WTC11 (cell line): ENCODE results near the gene GALE. TPM values are rescaled to one million over a fixed set of nuclear protein-coding genes. Genes with fewer than 3 reads are reported as not detected.

Source experiments
- ATAC-seq: fragments of 200-7000 bp; cut with Tn5 transposase; 2 replicates; pipeline ENCODE4 v1.10.0; 2021; ENCODE audit warnings: mild to moderate bottlenecking, moderate library complexity
- CTCF ChIA-PET: fragments of 300-600 bp; sonication (Branson Sonifier 250); formaldehyde crosslinking; loops from one replicate; lab custom pipeline; 2021; ENCODE audit warnings: antibody characterized with exemption; lab: Charles Lee
- POLR2A ChIA-PET: fragments of 350-600 bp; sonication (Branson Sonifier 250); formaldehyde crosslinking; loops from one replicate; lab custom pipeline; 2021; ENCODE audit warnings: antibody characterized with exemption; lab: Charles Lee
- DNase-seq: peaks from one replicate; pipeline ENCODE4 v3.0.0; 2021; ENCODE audit warnings: low spot score
- H3K27ac Mint-ChIP-seq: 2 replicates; pipeline ENCODE4 v1.8.0; 2021; ENCODE audit warnings: mixed read lengths
- H3K27me3 Mint-ChIP-seq: 2 replicates; pipeline ENCODE4 v1.8.0; 2021; ENCODE audit warnings: low read depth, mild to moderate bottlenecking, moderate library complexity, mixed read lengths
- H3K36me3 Mint-ChIP-seq: 2 replicates; pipeline ENCODE4 v1.8.0; 2021; ENCODE audit warnings: mixed read lengths
- H3K4me1 Mint-ChIP-seq: 2 replicates; pipeline ENCODE4 v1.8.0; 2022; ENCODE audit warnings: mixed read lengths
- H3K4me3 Mint-ChIP-seq: 2 replicates; pipeline ENCODE4 v1.8.0; 2021; ENCODE audit warnings: mild to moderate bottlenecking, moderate library complexity, mixed read lengths
- H3K9me3 Mint-ChIP-seq: 2 replicates; pipeline ENCODE4 v1.8.0; 2021; ENCODE audit warnings: mixed read lengths
- E2F1 ChIP-seq: sonication (generic); formaldehyde crosslinking; IDR thresholded peaks from 2 replicates; pipeline ENCODE4 v1.8.0; 2022; ENCODE audit warnings: mild to moderate bottlenecking, missing genetic modification reagents
- EMX1 ChIP-seq: fragments of 250-450 bp; sonication (Bioruptor Pico); IDR thresholded peaks from 2 replicates; pipeline ENCODE4 v1.8.0; 2021; ENCODE audit warnings: mild to moderate bottlenecking
- GABPB1 ChIP-seq: sonication (generic); formaldehyde crosslinking; IDR thresholded peaks from 2 replicates; pipeline ENCODE4 v1.8.1; 2023; ENCODE audit warnings: mild to moderate bottlenecking, missing genetic modification reagents
- GRHL2 ChIP-seq: fragments of 250-450 bp; sonication (Bioruptor Pico); IDR thresholded peaks from 2 replicates; pipeline ENCODE4 v1.8.0; 2022; ENCODE audit warnings: mild to moderate bottlenecking, moderate library complexity; ENCODE audit not compliant: insufficient replicate concordance, severe bottlenecking
- HMGXB4 ChIP-seq: sonication (generic); formaldehyde crosslinking; IDR thresholded peaks from 2 replicates; pipeline ENCODE4 v1.8.1; 2023; ENCODE audit warnings: mild to moderate bottlenecking, moderate library complexity, missing genetic modification reagents
- KAT7 ChIP-seq: sonication (generic); formaldehyde crosslinking; IDR thresholded peaks from 2 replicates; pipeline ENCODE4 v1.8.1; 2023; ENCODE audit warnings: missing genetic modification reagents, mild to moderate bottlenecking, borderline replicate concordance
- MLX ChIP-seq: sonication (generic); formaldehyde crosslinking; IDR thresholded peaks from 2 replicates; pipeline ENCODE4 v1.8.1; 2023; ENCODE audit warnings: mild to moderate bottlenecking, missing genetic modification reagents, moderate library complexity
- MYBL2 ChIP-seq: sonication (generic); formaldehyde crosslinking; IDR thresholded peaks from 2 replicates; pipeline ENCODE4 v1.8.1; 2023; ENCODE audit warnings: mild to moderate bottlenecking, moderate library complexity, missing genetic modification reagents
- SMAD3 ChIP-seq: sonication (generic); formaldehyde crosslinking; IDR thresholded peaks from 2 replicates; pipeline ENCODE4 v1.8.0; 2022; ENCODE audit warnings: missing genetic modification reagents, mild to moderate bottlenecking, borderline replicate concordance
- SMAD4 ChIP-seq: sonication (generic); formaldehyde crosslinking; IDR thresholded peaks from 2 replicates; pipeline ENCODE4 v1.8.0; 2022; ENCODE audit warnings: mild to moderate bottlenecking, missing genetic modification reagents
- SP1 ChIP-seq: sonication (generic); formaldehyde crosslinking; conservative IDR thresholded peaks from 2 replicates; pipeline ENCODE4 v1.8.1; 2022; ENCODE audit warnings: missing genetic modification reagents
- TCF7 ChIP-seq: sonication (generic); formaldehyde crosslinking; IDR thresholded peaks from 2 replicates; pipeline ENCODE4 v1.8.0; 2022; ENCODE audit warnings: mild to moderate bottlenecking, low read depth, missing genetic modification reagents, moderate library complexity
- ZNF317 ChIP-seq: sonication (generic); formaldehyde crosslinking; IDR thresholded peaks from 2 replicates; pipeline ENCODE4 v1.8.1; 2023; ENCODE audit warnings: low read depth, mild to moderate bottlenecking, moderate library complexity, missing genetic modification reagents, borderline replicate concordance
- ZNF416 ChIP-seq: fragments of 250-450 bp; sonication (Bioruptor Pico); IDR thresholded peaks from 2 replicates; pipeline ENCODE4 v1.9.0; 2021; ENCODE audit warnings: mild to moderate bottlenecking, inconsistent platforms
- ZSCAN18 ChIP-seq: fragments of 250-450 bp; sonication (Bioruptor Pico); IDR thresholded peaks from 2 replicates; pipeline ENCODE4 v2.1.2; 2022; ENCODE audit warnings: mild to moderate bottlenecking, moderate library complexity
- total RNA-seq: library from RNA; stranded (reverse); gene quantifications from 3 replicates; pipeline ENCODE4 v1.2.3, GENCODE V29; 2021

Gene GALE
- total RNA-seq, 1 experiment from 2014 or later = 30.3 TPM

GRCh38 chr1:23793018-23793781, 7.4 kb downstream of the GALE start (continued):
- no peak for TF ChIP-seq SMAD4

GRCh38 chr1:23792151-23792945, 8.2 kb downstream of the GALE start:
- ChIA-PET POLR2A (interaction anchor here (0.9 to 2.0 kb wide), 3 partner anchors 9 to 101 kb away, joined by 3 to 7 read pairs (median 3); partner anchors contain the start of genes PITHD1 and RPL11), CTCF (interaction anchor here (0.6 to 4.8 kb wide), 12 partner anchors 9 to 333 kb away, joined by 3 to 36 read pairs (median 6); partner anchors contain the start of genes GALE and PITHD1)
- TF ChIP-seq MLX (CRISPR knock-in tag) (no peak), E2F1 (CRISPR knock-in tag) (no peak), GRHL2 (no peak), HMGXB4 (no peak), ZNF416 (CRISPR knock-in tag) (no peak), ZNF317 (CRISPR knock-in tag) (no peak), GABPB1 (CRISPR knock-in tag) (no peak), TCF7 (CRISPR knock-in tag) (no peak), EMX1 (CRISPR knock-in tag) (no peak), ZSCAN18 (CRISPR knock-in tag) (no peak)
- Mint-ChIP-seq H3K9me3 (no peaks in the 10 kb centered on the region), H3K27ac (peak overlapping the region; percentile 32; the same call in 1 of the 2 replicates), H3K27me3 (no peaks in the 10 kb centered on the region), H3K36me3 (peaks cover 20% of the 10 kb centered on the region), H3K4me1 (peaks cover 15% of the 10 kb centered on the region), H3K4me3 (peak overlapping the region; percentile 94)
- no peak for ATAC-seq
- no peak for DNase-seq

GRCh38 chr1:23791516-23792047, 9.0 kb downstream of the GALE start:
- H3K36me3 Mint-ChIP-seq = peaks cover 24% of the 10 kb centered on the region
- POLR2A ChIA-PET = interaction anchor here (0.6 to 2.0 kb wide), 5 partner anchors 10 to 1874 kb away, joined by 3 to 7 read pairs (median 4); partner anchors contain the start of genes PITHD1 and RPL11
- peak; percentile 31; the same call in 1 of the 2 replicates for TF ChIP-seq MYBL2 (CRISPR knock-in tag)
- no peak for TF ChIP-seq KAT7 (CRISPR knock-in tag)
- TF ChIP-seq SP1 (CRISPR knock-in tag) = 0 out of 2 replicates have a peak, but pooled peaks have one; percentile 43
- 0 out of 2 replicates have a peak, but pooled peaks have one; percentile 55 for TF ChIP-seq SMAD3 (CRISPR knock-in tag)
- no peak for TF ChIP-seq E2F1 (CRISPR knock-in tag)
- no peaks in the 10 kb centered on the region for H3K27me3 Mint-ChIP-seq
- H3K27ac Mint-ChIP-seq = peak overlapping the region; percentile 67
- CTCF ChIA-PET = interaction anchor here (0.5 to 4.8 kb wide), 12 partner anchors 10 to 332 kb away, joined by 3 to 36 read pairs (median 5); partner anchors contain the start of genes GALE, PITHD1 and RPL11
- H3K4me3 Mint-ChIP-seq = peak overlapping the region; percentile 94
- ATAC-seq (peak; percentile 40), DNase-seq (peak; percentile 49)
- peaks cover 15% of the 10 kb centered on the region for H3K4me1 Mint-ChIP-seq
- H3K9me3 Mint-ChIP-seq = no peaks in the 10 kb centered on the region
